Measurements from ENCODE around the gene CTSO. TPM values are rescaled to one million over a fixed set of nuclear protein-coding genes. Genes with fewer than 3 reads are reported as not detected.
"Not testable (repeated sequence)": the region's sequence is repeated elsewhere in the genome, so short reads cannot be mapped to it uniquely, and the experiment has no call there.

Gene CTSO
- total RNA-seq, 1 donor from 2014 or later = 3.5 TPM

DNA sequence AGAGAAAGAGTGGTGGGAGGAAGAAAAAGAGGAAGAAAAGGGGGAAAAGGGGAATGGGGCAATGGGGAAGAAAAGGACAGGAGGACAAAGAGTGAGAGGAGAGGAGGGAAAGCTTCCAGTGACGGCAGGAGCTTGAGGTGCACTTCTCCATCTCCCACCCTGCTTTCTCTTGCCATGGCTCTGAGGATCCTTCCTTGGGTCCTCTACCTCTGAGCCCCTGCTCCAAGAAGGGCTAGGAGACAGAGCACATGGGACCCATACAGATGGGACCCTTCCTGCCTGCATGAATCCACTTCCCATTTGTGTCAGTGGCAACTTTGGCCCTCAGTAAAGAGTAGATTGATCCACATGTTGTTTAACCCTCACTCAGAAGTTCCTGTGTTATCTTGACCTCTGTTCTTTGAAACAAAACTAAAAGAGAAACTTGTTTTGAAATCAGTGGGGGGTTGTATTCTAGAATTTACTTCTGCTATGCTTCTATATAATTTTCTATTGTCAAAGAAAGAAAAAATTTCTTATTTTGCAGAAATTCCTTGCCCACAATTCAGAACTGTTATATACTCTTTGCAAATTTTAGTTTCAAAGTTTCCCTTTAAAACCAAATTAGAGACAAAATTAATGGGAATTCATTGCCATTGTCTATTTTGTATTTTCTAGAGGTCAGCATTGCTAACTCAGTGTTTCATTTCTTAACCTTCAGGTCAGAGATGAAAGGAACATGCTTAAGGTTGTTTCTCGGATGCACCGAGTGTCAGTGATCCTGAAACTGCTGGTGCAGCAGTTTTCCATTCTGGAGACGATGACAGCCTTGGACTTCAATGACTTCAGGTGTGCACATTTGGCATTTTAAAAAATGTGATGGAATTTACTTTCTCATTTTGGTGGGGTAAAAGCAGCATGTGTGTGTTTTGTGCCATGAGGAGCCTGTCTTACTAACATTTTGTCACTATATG is 45.2 kb downstream of the CTSO start:
- intact Hi-C loops (cut with micrococcal nuclease) = no loop called here

DNA sequence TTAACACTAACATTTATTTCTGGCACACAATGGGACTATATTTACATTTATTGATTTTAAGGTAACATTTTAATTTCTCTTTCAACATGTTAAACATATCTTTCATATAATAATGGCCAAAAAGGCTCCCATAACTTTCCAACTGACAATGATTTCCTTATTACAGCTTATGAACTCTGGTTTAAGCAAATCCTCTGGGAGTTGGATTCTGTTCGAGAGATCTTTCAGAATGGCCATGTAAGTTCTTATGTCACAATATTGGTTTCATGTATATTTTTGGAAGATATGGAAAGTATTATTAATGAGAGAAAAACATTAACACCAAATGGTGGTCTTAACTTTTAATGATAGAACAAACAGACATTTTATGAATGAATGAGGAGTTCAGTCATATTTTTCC is 46.1 kb downstream of the CTSO start:
- intact Hi-C loops (cut with micrococcal nuclease) = no loop called here

DNA sequence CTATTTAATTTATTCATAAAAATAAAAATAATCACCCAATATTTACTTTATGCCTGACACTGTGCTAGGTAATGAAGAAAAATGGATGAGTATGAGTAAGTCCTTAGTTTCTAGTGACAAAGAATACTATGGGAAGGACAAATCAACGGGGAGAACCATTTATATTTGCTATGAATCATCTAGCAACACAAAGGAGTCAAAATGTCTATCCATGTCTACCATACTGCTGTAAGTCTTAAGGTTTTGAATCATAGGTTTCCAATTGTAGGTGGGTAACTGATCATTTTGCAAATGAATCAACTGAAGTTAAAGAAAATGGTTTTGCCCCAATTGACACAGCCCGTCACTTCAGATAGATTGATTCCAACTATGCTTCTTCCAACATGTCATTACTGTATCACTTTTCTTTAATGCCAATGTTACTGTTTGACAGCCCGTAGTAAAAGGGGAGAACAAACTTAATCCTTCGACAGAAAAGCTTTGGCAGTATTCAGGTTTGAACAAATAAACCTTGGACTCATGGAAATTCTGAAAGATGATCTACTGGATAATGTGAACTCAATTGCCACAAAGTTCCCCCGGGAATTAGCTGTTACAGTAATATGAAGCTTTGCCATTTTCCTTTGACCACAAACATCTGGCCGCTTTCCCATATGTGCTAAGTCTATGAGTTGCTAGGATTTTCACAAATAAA is 47.0 kb downstream of the CTSO start:
- intact Hi-C loops (cut with micrococcal nuclease) = no loop called here

DNA sequence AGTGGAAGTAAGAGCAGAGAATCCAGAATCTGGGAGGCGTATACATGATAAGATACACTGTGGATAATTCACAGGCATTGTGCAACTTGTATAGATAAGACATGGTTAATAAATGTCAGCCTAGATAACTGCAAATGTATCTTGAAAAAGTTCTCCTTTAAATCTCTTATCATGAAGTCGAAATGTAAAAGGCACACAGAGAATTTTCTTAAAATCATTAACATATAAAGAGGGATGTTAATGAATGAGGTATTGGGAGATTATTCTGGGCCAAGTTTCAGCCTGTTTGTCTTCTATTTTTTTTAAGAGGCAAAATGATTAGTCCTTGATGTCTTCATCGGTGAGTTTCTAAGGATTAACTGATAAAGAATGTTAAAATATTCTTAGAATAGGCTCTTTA is 49.3 kb downstream of the CTSO start:
- intact Hi-C loops (cut with micrococcal nuclease) = no loop called here

GRCh38 chr4:155903453-155903852 is 50.2 kb downstream of the CTSO start, which contains the start of gene TDO2:
Gene TDO2, plus strand, starts transcription at chr4:155903696. Its CDS starts 63 bp downstream, at chr4:155903759.
- intact Hi-C loops (cut with micrococcal nuclease) = no loop called here

DNA sequence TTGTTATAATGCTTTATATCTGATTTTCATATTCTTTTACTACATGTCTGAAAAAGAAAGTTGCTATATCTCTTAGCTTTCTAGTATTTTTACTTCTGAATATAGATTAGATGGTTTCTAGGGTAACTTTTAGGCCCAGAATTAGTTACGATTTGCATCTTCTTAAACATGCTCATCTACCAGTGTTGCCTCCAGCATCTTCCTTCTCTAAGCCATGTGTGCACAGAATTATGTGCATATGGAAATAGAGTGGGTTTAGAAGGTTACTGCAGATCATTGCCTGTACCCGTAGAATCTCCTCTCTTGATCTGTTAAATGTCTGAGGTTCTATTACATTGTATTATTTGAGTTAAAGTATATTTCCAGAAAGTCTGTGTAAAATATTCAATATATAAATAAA is 52.7 kb downstream of the CTSO start:
- intact Hi-C loops (cut with micrococcal nuclease) = no loop called here

- intact Hi-C loops (cut with micrococcal nuclease) = no loop called here
These were observed 53.3 kb downstream of the CTSO start for GRCh38 chr4:155900381-155900780.

- intact Hi-C loops (cut with micrococcal nuclease) = no loop called here
These were observed 53.8 kb downstream of the CTSO start for GRCh38 chr4:155899891-155900290.

DNA sequence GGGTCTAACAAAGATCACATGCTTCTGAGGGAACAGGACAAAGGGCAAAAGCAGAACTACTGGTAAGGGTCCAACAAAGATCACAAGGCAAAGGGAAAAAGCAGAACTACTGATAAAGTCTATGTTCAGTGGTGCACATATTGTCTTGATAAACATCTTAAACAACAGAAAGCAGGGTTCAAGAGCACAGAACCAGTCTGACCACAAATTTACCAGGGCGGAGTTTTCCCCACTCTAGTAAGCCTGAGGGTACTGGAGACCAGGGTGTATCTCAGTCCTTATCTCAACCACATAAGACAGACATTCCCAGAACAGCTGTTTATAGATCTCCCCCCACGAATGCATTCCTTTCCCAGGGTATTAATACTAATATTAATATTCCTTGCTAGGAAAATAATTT is 55.3 kb downstream of the CTSO start:
- intact Hi-C loops (cut with micrococcal nuclease) = not testable (repeated sequence)

DNA sequence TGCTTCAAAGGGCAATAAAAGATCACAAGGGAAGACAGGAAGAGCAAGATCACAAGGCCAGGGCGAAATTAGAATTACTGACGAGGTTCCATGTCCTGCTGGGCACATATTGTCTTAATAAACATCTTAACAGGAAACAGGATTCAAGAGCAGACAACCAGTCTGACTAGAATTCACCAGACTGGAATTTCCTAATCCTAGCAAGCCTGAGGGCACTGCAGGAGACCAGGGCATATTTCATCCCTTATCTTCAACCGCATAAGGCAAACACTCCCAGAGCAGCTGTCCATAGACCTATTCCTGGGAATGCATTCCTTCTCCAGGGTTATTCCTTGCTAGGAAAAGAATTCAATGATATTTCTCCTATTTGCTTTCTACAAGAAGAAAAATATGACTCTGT is 62.6 kb downstream of the CTSO start:
- intact Hi-C loops (cut with micrococcal nuclease) = no loop called here

DNA sequence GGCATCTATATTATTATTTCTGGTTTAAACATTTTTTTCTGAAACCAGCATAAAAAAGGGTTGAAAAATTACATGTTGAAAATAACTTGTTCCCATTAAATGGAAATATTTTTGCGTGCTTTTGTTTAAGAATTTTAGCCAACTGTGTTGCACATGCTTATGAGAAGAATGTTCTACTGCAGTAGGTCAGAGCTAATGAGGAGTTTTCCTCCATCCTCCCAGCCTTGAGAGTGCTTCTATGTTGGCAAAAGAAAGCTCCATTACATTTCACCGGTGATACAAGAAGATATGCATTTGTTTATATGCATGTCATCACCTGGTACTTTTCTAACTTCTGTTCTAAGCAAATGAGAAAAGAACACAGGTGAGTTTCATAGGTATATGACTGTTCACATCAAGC is 63.7 kb downstream of the CTSO start:
- intact Hi-C loops (cut with micrococcal nuclease) = no loop called here

GRCh38 chr4:155889031-155889793 is 64.5 kb downstream of the CTSO start:
- intact Hi-C loops (cut with micrococcal nuclease) = no loop called here

- intact Hi-C loops (cut with micrococcal nuclease) = no loop called here
These were observed 65.7 kb downstream of the CTSO start for GRCh38 chr4:155887847-155888570.

GRCh38 chr4:155887045-155887444 is 66.6 kb downstream of the CTSO start:
- intact Hi-C loops (cut with micrococcal nuclease) = no loop called here

DNA sequence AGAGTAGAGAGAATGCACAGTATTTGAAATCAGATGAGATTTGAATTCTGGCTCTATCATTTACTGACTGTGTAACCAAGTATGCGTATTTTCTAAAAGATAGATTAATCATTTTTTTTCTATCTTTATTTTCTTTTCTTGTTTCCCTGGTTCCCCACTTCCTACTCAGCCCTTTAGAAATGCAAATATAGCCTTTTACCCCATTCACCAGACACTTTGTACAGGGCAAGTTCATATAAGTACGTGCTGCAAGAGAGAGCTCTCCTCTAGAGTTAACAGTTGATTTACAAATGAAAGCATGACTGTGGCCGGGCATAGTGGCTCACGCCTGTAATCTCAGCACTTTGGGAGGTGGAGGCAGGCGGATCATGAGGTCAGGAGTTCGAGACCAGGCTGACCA is 68.0 kb downstream of the CTSO start:
- intact Hi-C loops (cut with micrococcal nuclease) = no loop called here

- intact Hi-C loops (cut with micrococcal nuclease) = no loop called here
These were observed 69.8 kb downstream of the CTSO start for GRCh38 chr4:155883895-155884294.

DNA sequence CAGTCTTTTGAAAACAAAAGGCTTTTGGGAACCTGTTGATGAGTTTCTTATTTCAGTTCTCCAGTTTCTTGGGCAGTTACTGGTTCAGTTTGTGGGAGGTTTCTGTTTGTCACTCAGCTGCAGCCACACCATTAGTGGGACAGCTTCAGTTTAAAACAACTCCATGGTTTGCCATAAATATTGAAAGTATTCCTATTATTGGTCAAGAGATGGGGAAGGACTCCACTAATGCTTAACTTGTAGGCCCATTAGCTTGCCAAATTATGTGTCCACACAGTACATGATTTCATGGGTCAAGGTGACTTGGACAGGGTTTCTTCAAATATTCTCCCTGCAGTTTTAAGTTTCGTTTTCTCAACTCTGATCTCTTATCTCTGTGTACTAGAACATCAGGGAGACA is 72.1 kb downstream of the CTSO start:
- intact Hi-C loops (cut with micrococcal nuclease) = no loop called here

GRCh38 chr4:155879767-155880166 is 73.9 kb downstream of the CTSO start:
- intact Hi-C loops (cut with micrococcal nuclease) = no loop called here

DNA sequence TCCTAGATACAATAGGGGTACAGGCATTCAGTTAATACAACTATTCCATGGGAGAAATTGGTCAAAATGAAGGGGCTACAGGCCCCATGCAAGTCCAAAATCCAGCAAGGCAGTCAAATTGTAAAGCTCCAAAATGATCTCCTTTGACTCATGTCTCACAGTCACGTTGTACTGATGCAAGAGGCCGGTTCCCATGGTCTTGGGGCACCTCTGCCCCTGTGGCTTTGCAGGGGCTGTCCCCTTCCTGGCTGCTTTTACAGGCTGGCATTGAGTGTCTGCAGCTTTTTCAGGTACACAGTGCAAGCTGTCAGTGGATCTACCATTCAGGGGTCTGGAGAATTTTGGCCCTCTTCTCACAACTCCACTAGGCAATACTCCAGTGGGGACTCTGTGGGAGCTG is 75.1 kb downstream of the CTSO start:
- intact Hi-C loops (cut with micrococcal nuclease) = no loop called here

DNA sequence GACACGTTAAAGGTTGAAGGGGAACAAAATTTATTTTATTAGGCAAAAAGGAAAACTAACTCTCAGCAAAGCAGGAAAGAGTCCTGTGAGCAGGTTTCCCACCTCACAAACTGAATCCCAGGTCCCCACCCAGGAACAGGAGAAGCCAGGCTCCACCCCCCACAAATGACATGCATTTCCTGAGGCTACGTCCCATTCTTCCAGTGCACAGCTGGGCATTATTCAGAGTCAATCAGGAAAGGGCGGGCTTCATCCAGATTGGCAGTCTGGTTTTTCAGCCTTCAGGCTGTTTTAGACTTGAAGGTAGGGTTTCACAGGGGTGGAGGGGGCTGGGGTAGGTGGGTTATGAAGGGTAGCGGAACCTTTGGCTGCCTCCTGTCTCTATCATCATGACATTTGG is 75.7 kb downstream of the CTSO start:
- intact Hi-C loops (cut with micrococcal nuclease) = no loop called here

GRCh38 chr4:155875878-155876277 is 77.8 kb downstream of the CTSO start:
- intact Hi-C loops (cut with micrococcal nuclease) = no loop called here

Data from T-helper 2 cell treated with Interferon-gamma antibody and Interleukin-4, amounts not matched to agents 100 ng/mL and 5 ng/mL, for 36 hours (primary cell).